IgD-negative memory B cell (primary cell): ENCODE measurements around the gene EVC. TPM values are rescaled to one million over a fixed set of nuclear protein-coding genes. Genes with fewer than 3 reads are reported as not detected.
A peak's percentile ranks its signal among the peaks of the same experiment; 100 is the strongest.

ENCODE experiments used
- H3K27ac Mint-ChIP-seq, 3 donors: one replicate each; pipeline ENCODE4 v1.8.0; 2020 to 2022; ENCODE audit warnings: mild to moderate bottlenecking in 3 of 3, mixed read lengths in 3 of 3, moderate library complexity in 1 of 3
- H3K27me3 Mint-ChIP-seq: one replicate; pipeline ENCODE4 v1.8.0; 2021; ENCODE audit warnings: mixed read lengths
- H3K36me3 Mint-ChIP-seq: one replicate; pipeline ENCODE4 v1.8.0; 2020; ENCODE audit warnings: mild to moderate bottlenecking, mixed read lengths
- H3K4me1 Mint-ChIP-seq, 3 donors: one replicate each; pipeline ENCODE4 v1.8.0; 2020 to 2022; ENCODE audit warnings: mixed read lengths in 3 of 3, mild to moderate bottlenecking in 1 of 3
- H3K4me3 Mint-ChIP-seq, 4 donors: one replicate each; pipeline ENCODE4 v1.8.0; 2020 to 2022; ENCODE audit warnings: mild to moderate bottlenecking in 4 of 4, mixed read lengths in 4 of 4, moderate library complexity in 3 of 4
- H3K9me3 Mint-ChIP-seq, 3 donors: one replicate each; pipeline ENCODE4 v1.8.0; 2020 to 2021; ENCODE audit warnings: mixed read lengths in 3 of 3, mild to moderate bottlenecking in 1 of 3
- polyA plus RNA-seq: library from polyadenylated mRNA; unstranded; fragments of 300-500 nt; fragmentation: Illumina TruSeq; gene quantifications from one replicate; pipeline ENCODE4 v1.2.3, GENCODE V29; 2021

Gene EVC
- polyA plus RNA-seq = 0.05 TPM

DNA sequence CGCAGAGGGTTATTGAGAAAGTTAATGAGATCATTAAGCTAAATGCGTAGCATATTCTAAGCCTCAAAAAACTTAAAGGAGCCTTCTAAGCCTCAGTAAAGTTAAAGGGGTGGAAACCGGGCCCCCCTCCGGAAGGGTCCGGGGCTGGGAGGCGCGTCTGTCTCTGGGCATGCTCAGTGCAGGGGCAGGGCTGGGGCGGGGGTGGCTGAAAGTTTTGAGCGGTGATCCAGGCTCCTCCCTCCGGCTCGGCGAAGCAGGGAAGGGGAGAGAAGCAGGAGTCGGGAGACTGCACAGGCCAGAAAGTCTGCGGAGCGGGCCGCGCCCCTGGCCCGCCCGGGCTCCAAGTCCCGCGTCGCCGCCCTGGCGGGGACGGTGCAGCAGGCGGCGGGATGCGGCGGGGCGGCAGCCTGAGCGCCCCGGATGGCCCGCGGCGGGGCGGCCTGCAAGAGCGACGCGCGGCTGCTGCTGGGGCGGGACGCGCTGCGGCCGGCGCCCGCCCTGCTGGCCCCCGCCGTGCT, at the start of gene EVC:
Gene EVC, plus strand, starts transcription at position 241 of the 518 bp plus-strand sequence. Its CDS starts 180 bp downstream, at position 421.
- Mint-ChIP-seq H3K4me1 (peaks cover 3 to 10% (median 5%) of the 10 kb centered on the region in 3 donors), H3K27ac (peak within 1 kb of the TSS in 1 of 3 donors; percentile 2), H3K36me3 (no peaks in the 10 kb centered on the region), H3K27me3 (peaks cover 36% of the 10 kb centered on the region), H3K9me3 (peaks cover 5 to 12% (median 7%) of the 10 kb centered on the region in 3 donors), H3K4me3 (peak within 1 kb of the TSS; percentile 16 to 87 (median 64))

DNA sequence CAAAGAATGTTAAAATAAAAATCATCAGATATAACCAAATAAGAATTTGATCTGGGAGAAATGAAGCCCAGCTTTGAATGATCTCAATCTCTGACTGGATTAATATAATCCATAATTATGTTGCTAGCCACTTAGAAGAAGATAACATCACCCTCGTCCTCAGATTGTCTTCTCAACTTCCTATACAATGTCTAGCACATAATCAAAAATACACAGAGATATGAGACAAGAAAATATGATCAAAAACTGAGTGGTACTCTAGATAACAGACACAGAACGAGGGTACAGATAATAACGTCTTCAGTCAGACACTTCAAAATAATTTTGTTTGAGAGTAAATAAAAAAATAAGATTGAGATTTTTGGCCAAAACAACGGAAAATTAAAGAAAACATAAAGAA, 49.8 kb upstream of the EVC start:
- H3K36me3 Mint-ChIP-seq = no peaks in the 10 kb centered on the region
- H3K4me1 Mint-ChIP-seq = peaks cover 0 to 2% (median 0%) of the 10 kb centered on the region in 3 donors
- peaks cover 8 to 20% (median 8%) of the 10 kb centered on the region in 3 donors for H3K9me3 Mint-ChIP-seq
- no peak overlapping the region for H3K27ac Mint-ChIP-seq
- H3K27me3 Mint-ChIP-seq = no peaks in the 10 kb centered on the region
- no peak overlapping the region for H3K4me3 Mint-ChIP-seq

DNA sequence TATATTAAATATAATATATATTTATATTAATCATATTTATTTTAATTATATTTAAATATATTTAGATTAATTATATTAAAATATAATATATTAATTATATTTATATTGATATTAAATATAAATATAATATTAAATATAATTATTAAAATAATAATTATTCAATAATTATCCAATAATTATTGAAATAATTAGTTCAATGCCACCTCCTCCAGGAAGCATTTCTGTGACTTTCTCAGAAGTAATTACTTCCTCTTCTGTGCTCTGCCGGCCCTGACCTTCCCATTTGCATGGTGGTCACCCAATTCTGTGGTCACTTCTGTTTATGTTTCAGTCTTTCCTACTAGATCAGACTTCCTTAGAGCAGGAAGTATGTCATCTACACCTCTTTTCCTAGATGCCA, 48.4 kb upstream of the EVC start:
- Mint-ChIP-seq H3K4me3 (no peak overlapping the region), H3K36me3 (no peaks in the 10 kb centered on the region), H3K9me3 (peaks cover 8 to 25% (median 8%) of the 10 kb centered on the region in 3 donors), H3K27me3 (no peaks in the 10 kb centered on the region), H3K27ac (no peak overlapping the region), H3K4me1 (peaks cover 0 to 2% (median 0%) of the 10 kb centered on the region in 3 donors)

DNA sequence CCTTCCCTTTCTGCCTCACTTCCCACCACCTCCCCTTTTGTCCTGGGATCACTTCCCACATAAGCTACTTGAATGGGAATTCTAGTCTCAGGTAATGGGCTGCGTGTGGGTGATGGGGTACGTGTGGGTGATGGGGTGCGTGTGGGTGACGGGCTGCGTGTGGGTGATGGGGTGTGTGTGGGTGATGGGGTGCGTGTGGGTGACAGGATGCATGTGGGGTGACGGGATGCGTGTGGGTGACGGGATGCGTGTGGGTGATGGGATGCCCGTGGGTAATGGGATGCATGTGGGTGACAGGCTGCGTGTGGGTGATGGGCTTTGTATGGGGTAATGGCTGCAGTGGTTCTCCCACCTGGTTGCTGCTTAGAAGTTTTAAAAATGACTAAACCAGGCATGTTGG, 46.2 kb upstream of the EVC start:
- Mint-ChIP-seq H3K9me3 (peaks cover 8 to 25% (median 10%) of the 10 kb centered on the region in 3 donors), H3K4me1 (peaks cover 0 to 2% (median 0%) of the 10 kb centered on the region in 3 donors), H3K4me3 (no peak overlapping the region)

DNA sequence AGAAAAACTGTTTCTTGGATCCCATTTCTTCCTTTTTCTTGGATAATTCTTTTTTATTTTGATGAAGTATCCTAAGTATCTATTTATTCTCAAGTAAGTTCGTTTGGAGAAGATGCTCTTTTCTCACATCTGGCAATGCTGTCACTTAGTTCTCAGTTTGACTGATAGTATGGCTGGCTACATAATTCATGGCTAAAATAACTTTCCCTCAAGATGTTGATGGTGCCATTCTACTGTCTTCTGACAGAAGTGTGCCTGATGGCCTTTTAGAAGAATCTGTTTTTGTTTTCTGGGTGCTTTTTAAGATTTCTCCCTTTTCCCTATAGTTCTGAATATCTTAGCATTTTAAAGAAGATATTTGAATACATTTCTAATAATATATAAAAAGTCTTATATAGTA, 44.3 kb upstream of the EVC start:
- H3K36me3 Mint-ChIP-seq = no peaks in the 10 kb centered on the region
- H3K27ac Mint-ChIP-seq = no peak overlapping the region
- no peaks in the 10 kb centered on the region for H3K27me3 Mint-ChIP-seq
- H3K9me3 Mint-ChIP-seq = peaks cover 4 to 14% (median 10%) of the 10 kb centered on the region in 3 donors
- no peak overlapping the region for H3K4me3 Mint-ChIP-seq
- H3K4me1 Mint-ChIP-seq = peaks cover 0 to 2% (median 0%) of the 10 kb centered on the region in 3 donors

More for the DNA sequence above, 46.2 kb upstream of the EVC start:
- no peak overlapping the region for H3K27ac Mint-ChIP-seq
- H3K36me3 Mint-ChIP-seq = no peaks in the 10 kb centered on the region
- H3K27me3 Mint-ChIP-seq = no peaks in the 10 kb centered on the region

DNA sequence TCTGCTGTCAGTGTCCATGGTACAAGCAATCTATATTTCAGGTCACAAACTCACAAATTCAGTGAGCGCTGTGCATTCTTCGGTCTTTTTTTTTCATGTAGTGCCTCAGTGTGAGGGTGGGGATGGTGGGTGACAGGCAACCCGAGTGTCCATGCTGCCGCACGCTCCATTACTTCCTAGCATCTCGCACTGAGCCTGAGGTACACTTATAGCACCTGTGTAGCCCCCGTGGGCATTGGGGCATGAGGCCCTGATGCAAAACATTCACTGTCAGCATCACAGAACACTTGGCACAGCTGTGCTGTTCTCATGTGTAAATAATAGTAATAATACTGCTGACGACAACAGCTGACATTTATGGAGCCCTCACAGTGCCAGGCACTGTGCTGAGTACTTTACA, 34.2 kb upstream of the EVC start:
- H3K36me3 Mint-ChIP-seq = no peaks in the 10 kb centered on the region
- peaks cover 0 to 2% (median 2%) of the 10 kb centered on the region in 3 donors for H3K9me3 Mint-ChIP-seq
- no peaks in the 10 kb centered on the region for H3K27me3 Mint-ChIP-seq
- no peak overlapping the region for H3K4me3 Mint-ChIP-seq
- H3K27ac Mint-ChIP-seq = no peak overlapping the region
- no peaks in the 10 kb centered on the region for H3K4me1 Mint-ChIP-seq

DNA sequence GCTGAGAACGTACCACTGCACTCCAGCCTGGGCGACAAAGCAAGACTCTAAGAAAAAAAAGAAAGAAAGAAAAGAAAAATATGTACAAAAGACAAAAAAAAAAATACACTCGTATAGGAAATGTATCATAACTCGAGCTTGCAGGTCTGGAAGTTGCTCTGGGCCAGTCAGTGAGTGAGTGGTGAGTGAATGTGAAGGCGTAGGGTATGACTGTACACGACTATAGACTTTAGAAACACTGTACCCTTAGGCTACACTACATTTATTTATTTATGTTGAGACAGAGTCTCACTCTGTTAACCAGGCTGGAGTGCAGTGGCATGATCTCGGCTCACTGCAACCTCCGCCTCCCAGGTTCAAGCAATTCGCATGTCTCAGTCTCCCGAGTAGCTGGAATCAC, 32.0 kb upstream of the EVC start:
- H3K9me3 Mint-ChIP-seq = peaks cover 0 to 2% (median 2%) of the 10 kb centered on the region in 3 donors
- H3K4me3 Mint-ChIP-seq = no peak overlapping the region
- H3K36me3 Mint-ChIP-seq = no peaks in the 10 kb centered on the region
- H3K4me1 Mint-ChIP-seq = no peaks in the 10 kb centered on the region
- no peaks in the 10 kb centered on the region for H3K27me3 Mint-ChIP-seq
- H3K27ac Mint-ChIP-seq = no peak overlapping the region

DNA sequence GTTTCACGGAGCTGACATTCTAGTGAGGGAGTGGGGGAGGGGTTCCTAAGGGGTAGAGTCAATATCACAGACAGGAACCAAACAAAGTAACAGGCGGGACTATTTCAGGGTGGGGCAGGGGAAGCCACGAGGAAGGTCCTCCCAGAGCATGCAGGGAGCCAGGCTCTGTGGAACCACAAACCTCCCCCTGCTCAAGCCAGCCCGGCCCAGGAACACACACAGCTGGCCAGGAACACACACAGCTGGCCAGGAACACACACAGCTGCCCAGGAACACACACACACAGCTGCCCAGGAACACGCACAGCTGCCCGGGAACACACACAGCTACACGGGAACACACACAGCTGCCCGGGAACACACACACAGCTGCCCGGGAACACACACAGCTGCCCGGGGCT, 27.4 kb upstream of the EVC start:
- peaks cover 0 to 2% (median 0%) of the 10 kb centered on the region in 3 donors for H3K4me1 Mint-ChIP-seq

DNA sequence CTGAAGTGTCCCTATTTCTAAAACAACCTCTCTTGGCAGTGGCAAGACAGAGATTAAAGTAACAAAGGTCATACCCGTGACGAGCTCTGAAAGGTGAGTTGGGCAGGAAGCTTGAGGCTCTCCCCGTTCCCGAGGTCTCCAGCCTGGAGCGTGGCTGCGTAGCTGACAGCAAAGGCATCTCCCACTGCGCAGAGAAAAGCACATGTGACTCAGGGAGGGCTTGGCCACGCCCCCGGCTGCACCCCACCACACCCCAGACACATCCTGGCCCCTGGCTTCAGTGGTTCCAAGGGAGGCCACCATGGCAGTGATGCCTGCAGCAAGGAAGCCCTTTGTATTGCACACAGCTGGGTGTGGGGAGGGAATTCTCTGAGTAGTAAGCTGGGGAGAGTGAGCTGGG, 25.7 kb upstream of the EVC start:
- Mint-ChIP-seq H3K27me3 (no peaks in the 10 kb centered on the region), H3K9me3 (peaks cover 0 to 3% (median 2%) of the 10 kb centered on the region in 3 donors), H3K36me3 (no peaks in the 10 kb centered on the region), H3K4me1 (peaks cover 0 to 2% (median 0%) of the 10 kb centered on the region in 3 donors), H3K4me3 (no peak overlapping the region), H3K27ac (no peak overlapping the region)

More for the DNA sequence above, 27.4 kb upstream of the EVC start:
- no peaks in the 10 kb centered on the region for H3K27me3 Mint-ChIP-seq
- H3K4me3 Mint-ChIP-seq = no peak overlapping the region
- no peaks in the 10 kb centered on the region for H3K36me3 Mint-ChIP-seq
- H3K9me3 Mint-ChIP-seq = peaks cover 0 to 3% (median 2%) of the 10 kb centered on the region in 3 donors
- no peak overlapping the region for H3K27ac Mint-ChIP-seq

DNA sequence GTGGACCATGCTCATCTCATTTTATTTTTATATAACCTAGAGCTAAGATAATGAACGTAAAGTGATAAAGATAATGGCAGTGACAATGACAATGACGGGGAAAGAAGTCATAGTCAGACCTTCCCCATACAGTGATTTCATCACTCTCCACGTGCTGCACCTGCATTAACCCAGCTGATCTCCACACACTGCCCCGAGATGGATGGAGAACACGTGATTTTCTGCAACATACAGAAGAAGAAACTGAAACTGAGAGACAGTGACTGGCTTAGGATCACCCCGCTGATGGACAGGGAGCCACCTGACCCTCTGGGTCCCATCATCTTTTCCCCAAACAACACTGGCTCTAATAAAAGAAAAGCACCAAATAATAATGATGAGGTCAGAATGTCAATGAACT, 24.7 kb upstream of the EVC start:
- peaks cover 0 to 2% (median 0%) of the 10 kb centered on the region in 3 donors for H3K4me1 Mint-ChIP-seq
- no peaks in the 10 kb centered on the region for H3K27me3 Mint-ChIP-seq
- H3K27ac Mint-ChIP-seq = no peak overlapping the region
- H3K36me3 Mint-ChIP-seq = no peaks in the 10 kb centered on the region
- H3K4me3 Mint-ChIP-seq = no peak overlapping the region
- peaks cover 0 to 2% (median 2%) of the 10 kb centered on the region in 3 donors for H3K9me3 Mint-ChIP-seq

DNA sequence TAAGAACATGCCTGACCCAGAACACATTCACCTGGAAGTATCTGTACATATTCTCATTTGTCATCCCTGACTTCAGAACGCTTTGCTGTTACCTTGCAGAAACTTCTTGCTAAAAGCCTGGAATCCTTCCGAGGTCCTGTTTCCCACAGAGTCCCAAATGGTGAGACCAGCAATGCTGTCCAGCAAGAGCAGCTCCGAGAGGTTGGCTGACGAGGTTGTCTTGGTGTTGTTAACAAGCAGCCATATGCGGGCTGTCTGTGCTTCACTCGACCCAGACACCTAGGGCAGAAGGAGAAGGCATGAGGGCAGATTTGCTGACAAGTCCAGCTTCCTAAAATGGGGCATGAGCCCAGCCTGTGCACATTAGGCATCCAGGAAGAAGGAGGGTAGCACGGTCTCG, 21.9 kb upstream of the EVC start:
- no peak overlapping the region for H3K27ac Mint-ChIP-seq
- H3K27me3 Mint-ChIP-seq = no peaks in the 10 kb centered on the region
- peaks cover 0 to 2% (median 2%) of the 10 kb centered on the region in 3 donors for H3K9me3 Mint-ChIP-seq
- no peaks in the 10 kb centered on the region for H3K36me3 Mint-ChIP-seq
- no peak overlapping the region for H3K4me3 Mint-ChIP-seq
- H3K4me1 Mint-ChIP-seq = peaks cover 0 to 2% (median 0%) of the 10 kb centered on the region in 3 donors

DNA sequence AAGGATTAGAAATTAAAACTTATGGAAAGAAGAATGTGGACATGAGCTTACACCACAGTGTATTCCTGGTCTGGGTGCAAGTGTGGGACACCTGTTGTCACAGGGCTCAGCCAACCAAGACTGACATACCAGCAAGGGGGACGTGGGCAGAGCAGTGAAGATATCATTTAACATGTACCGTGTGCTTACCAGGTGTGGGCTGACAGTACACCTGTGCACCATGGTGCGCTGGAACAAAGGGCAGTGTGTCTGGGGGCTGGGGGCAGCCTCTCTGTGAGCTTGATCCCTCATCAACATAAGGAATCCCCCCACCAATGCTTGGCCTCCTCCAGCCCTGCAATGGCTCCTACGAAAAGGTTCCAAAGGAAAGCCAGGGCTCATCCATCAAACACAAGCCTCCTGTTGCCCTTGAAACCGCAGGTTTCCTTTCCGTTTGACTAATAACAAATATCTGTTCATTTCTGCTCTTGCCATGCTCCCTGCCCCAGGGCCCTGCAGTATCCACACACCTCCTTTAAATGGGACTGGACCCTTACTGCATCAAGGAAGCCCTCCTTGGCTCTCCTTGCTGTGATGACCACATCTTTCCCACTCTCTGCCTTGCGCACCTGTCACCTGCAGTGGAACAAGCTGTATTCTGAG, 19.4 kb upstream of the EVC start:
- H3K36me3 Mint-ChIP-seq = no peaks in the 10 kb centered on the region
- H3K9me3 Mint-ChIP-seq = peaks cover 0 to 2% (median 0%) of the 10 kb centered on the region in 3 donors
- H3K4me3 Mint-ChIP-seq = no peak overlapping the region
- H3K27me3 Mint-ChIP-seq = no peaks in the 10 kb centered on the region
- no peaks in the 10 kb centered on the region for H3K4me1 Mint-ChIP-seq
- H3K27ac Mint-ChIP-seq = no peak overlapping the region

DNA sequence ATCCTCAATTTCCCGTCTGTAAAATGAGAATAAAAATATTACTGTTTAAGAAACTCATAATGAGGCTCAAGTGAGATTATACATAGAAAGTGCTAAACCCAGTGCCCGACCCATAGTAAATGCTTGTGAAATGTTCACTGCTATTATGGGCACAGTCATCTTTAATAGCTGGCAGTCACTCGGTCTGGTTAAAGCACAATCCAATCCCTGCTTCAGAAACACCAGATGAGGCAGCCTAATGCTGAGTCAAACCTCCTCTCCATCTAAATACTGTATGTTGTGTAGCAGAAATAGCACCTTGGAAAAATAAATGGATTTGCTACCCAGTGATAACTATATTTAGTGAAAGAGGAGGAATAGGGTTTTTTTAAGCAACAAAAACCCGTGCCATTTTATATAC, 17.1 kb upstream of the EVC start:
- Mint-ChIP-seq H3K27me3 (no peaks in the 10 kb centered on the region), H3K27ac (no peak overlapping the region), H3K4me3 (no peak overlapping the region), H3K4me1 (no peaks in the 10 kb centered on the region), H3K9me3 (peaks cover 0 to 3% (median 0%) of the 10 kb centered on the region in 3 donors), H3K36me3 (no peaks in the 10 kb centered on the region)

DNA sequence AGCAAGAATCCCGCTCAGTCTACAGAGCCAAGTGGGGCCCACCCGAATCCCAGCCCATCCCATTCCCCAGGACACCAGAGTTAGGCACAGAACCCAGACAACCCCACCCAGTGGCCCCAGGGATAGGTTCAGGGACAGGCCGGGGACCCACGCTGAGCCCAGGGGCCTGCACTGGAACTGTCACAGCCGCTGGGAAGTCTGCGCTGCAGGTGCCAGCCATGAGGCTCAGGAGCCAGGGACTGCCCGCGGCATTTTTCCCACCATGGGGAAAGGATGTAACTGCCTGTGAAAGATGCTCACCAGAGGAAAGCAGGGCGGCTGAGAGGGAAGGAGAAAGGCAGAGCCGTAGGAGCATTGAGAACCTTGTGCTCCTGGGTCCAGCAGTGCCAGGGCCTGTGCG, 14.7 kb upstream of the EVC start:
- Mint-ChIP-seq H3K36me3 (no peaks in the 10 kb centered on the region), H3K27me3 (no peaks in the 10 kb centered on the region), H3K4me1 (no peaks in the 10 kb centered on the region), H3K4me3 (no peak overlapping the region), H3K27ac (no peak overlapping the region), H3K9me3 (peaks cover 0 to 3% (median 3%) of the 10 kb centered on the region in 3 donors)

DNA sequence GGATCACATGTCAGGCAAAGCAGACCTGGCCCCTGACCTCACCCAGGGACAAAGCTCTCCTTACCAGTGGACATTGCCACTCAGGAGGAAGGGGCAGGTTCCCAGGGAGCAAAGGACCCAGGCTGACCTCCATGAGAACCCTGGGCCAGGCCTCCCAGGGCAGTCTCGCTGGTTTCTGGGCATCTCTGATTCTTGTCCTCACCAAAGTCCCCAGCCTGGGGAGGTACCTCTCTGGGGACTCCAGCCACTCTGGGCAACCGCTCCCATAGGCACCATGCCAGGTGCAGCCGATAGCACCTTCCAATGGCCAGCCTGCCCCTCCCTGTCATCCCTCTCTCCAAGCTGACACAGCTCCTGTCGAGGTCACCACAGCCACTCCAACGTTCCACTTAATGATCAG, 10.5 kb upstream of the EVC start:
- Mint-ChIP-seq H3K4me1 (no peaks in the 10 kb centered on the region), H3K36me3 (no peaks in the 10 kb centered on the region), H3K4me3 (no peak overlapping the region), H3K9me3 (peaks cover 5 to 15% (median 7%) of the 10 kb centered on the region in 3 donors), H3K27me3 (no peaks in the 10 kb centered on the region), H3K27ac (no peak overlapping the region)

DNA sequence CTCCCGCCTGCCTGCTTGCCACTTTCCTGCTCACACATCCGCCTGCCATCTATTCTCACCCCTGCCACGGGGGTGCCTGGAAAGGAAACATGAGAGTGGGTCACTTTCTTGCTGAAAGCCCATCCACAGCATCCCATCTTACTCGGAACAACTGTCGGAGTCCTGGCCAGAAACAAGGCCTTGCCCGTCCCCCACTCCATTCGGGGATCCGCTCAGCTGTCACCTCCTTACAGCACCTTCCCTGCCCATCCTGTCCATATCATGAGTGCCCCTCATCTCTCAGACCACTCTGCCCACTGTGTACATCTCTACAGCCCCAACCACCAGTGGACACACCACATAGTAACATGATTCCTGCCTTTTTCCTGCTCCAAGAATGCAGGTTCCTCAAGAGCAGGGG, 9.0 kb upstream of the EVC start:
- Mint-ChIP-seq H3K27me3 (peaks cover 6% of the 10 kb centered on the region), H3K4me3 (no peak overlapping the region), H3K9me3 (peaks cover 5 to 15% (median 10%) of the 10 kb centered on the region in 3 donors), H3K4me1 (peaks cover 0 to 3% (median 0%) of the 10 kb centered on the region in 3 donors), H3K36me3 (no peaks in the 10 kb centered on the region), H3K27ac (no peak overlapping the region)
